Right lobe of liver (tissue), 6 donors: ENCODE measurements around the gene TXNL1. TPM values are rescaled to one million over a fixed set of nuclear protein-coding genes. Genes with fewer than 3 reads are reported as not detected.

Source experiments
- ATAC-seq, 4 donors: fragments of 200-7000 bp; cut with Tn5 transposase; one replicate each; pipeline ENCODE4 v1.9.1; 2020; ENCODE audit warnings: mild to moderate bottlenecking in 4 of 4, moderate library complexity in 4 of 4
- DNase-seq, 3 donors: peaks; one replicate each; pipeline ENCODE4 v3.0.0-alpha.2; 2020
- H3K27ac ChIP-seq, 3 donors: fragments of 200-600 bp; one replicate each; pipeline ENCODE4 v1.8.0; 2022
- H3K27me3 ChIP-seq, 2 donors: fragments of 200-600 bp; one replicate each; pipeline ENCODE4 v1.8.0; 2022
- H3K36me3 ChIP-seq, 4 donors: fragments of 200-600 bp; sonication (generic) in 1 of 4; one replicate each; pipeline versions ENCODE4 v1.5.1 to v1.8.0; 2017 to 2022; ENCODE audit warnings: control low read depth in 1 of 4
- H3K4me1 ChIP-seq, 4 donors: fragments of 200-600 bp; sonication (generic) in 1 of 4; one replicate each; pipeline versions ENCODE4 v1.5.1 to v1.8.0; 2017 to 2022; ENCODE audit warnings: control low read depth in 1 of 4
- H3K4me3 ChIP-seq, 3 donors: fragments of 200-600 bp; one replicate each; pipeline ENCODE4 v1.8.0; 2022
- H3K9me3 ChIP-seq, 4 donors: fragments of 200-600 bp; sonication (generic) in 1 of 4; one replicate each; pipeline versions ENCODE4 v1.5.1 to v1.8.0; 2017 to 2022; ENCODE audit warnings: control low read depth in 1 of 4
- POLR2A ChIP-seq: fragments of 450-650 bp; IDR thresholded peaks from one replicate; pipeline ENCODE4 v1.6.1; 2017; ENCODE audit warnings: antibody characterized with exemption, mild to moderate bottlenecking
- WGBS: methylation state at CpG from one replicate; pipeline ENCODE4 v1.1.6; 2018; ENCODE audit warnings: low coverage, low lambda C conversion rate; ENCODE audit not compliant: insufficient coverage; ENCODE audit errors: missing lambda C conversion rate; 5-methylcytosine and 5-hydroxymethylcytosine counted together
- intact Hi-C, 2 donors: fragments of 100-400 bp; cut with DNase I; formaldehyde crosslinking; loops; one replicate each; pipeline versions ENCODE4 v1.11.2 to v1.14.1; 2022
- total RNA-seq, 6 experiments: library from RNA; depleted of rRNA in 2 of 6; stranded (reverse); fragments of >200 nt in 2 of 6; fragmentation: NEBNext Ultra II Directional in 3 of 6; extraction: Animal tissue kit (Norgen Biotek cat#: 25700) in 3 of 6; gene quantifications; one replicate each; pipeline versions ENCODE4 v1.1.0 to v1.2.4, GENCODE V29; 2016 to 2023
- TF ChIP-seq, protein P1 (sequence below), 4 donors: fragments of 200-600 bp in 3 of 4; fragments of 450-650 bp in 1 of 4; IDR thresholded peaks; one replicate each; pipeline versions ENCODE4 v1.5.1 to v1.8.0; 2016 to 2022; ENCODE audit warnings: antibody characterized with exemption in 4 of 4, mild to moderate bottlenecking in 2 of 4
- donor health status: DM: no; HTN: yes; CAD: no.
- donor health status: DM: no; HTN: no; CAD: no.
- donor health status: DM: no; HTN: no; CAD: no.
- donor health status: DM: no; HTN: yes; CAD: no.
- donor health status: DM: no; HTN: yes; CAD: no.

The TXNL1 gene
- total RNA-seq, 6 experiments from 2014 or later = 30.1 to 58.0 (median 42.8) TPM

DNA sequence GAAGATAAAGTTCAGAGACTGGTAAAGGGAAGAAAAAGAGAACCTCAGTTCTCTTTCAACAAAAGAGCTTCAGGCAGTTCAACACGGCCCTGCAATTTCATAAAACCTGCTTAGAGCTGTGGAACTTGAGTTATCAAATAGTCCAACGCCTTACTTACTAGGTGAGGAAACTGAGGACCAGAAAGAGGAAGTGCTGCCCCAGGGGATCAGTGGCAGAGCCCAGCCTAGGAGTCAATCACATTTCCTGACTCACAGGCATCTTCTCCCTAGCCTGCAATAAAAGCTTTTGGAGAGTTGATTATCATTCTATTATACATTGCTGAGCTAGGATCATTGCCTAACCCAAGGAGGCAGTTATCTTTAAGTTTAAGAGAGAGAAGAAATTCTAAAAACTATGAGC is 77.4 kb downstream of the TXNL1 start:
- Histone ChIP-seq H3K36me3 (no peaks in the 10 kb centered on the region), H3K27me3 (no peaks in the 10 kb centered on the region), H3K9me3 (no peaks in the 10 kb centered on the region), H3K4me3 (no peak overlapping the region), H3K4me1 (peaks cover 0 to 20% (median 9%) of the 10 kb centered on the region in 4 donors), H3K27ac (no peak overlapping the region)
- intact Hi-C loops = no loop called here
- WGBS = 94% methylated on average over 2 of the region's 2 CpGs
- ATAC-seq = no peak
- TF ChIP-seq, protein P1, sequence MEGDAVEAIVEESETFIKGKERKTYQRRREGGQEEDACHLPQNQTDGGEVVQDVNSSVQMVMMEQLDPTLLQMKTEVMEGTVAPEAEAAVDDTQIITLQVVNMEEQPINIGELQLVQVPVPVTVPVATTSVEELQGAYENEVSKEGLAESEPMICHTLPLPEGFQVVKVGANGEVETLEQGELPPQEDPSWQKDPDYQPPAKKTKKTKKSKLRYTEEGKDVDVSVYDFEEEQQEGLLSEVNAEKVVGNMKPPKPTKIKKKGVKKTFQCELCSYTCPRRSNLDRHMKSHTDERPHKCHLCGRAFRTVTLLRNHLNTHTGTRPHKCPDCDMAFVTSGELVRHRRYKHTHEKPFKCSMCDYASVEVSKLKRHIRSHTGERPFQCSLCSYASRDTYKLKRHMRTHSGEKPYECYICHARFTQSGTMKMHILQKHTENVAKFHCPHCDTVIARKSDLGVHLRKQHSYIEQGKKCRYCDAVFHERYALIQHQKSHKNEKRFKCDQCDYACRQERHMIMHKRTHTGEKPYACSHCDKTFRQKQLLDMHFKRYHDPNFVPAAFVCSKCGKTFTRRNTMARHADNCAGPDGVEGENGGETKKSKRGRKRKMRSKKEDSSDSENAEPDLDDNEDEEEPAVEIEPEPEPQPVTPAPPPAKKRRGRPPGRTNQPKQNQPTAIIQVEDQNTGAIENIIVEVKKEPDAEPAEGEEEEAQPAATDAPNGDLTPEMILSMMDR (IDR thresholded peaks at IDR 0.05) = no peak
- TF ChIP-seq POLR2A = no peak
- DNase-seq = no peak

DNA sequence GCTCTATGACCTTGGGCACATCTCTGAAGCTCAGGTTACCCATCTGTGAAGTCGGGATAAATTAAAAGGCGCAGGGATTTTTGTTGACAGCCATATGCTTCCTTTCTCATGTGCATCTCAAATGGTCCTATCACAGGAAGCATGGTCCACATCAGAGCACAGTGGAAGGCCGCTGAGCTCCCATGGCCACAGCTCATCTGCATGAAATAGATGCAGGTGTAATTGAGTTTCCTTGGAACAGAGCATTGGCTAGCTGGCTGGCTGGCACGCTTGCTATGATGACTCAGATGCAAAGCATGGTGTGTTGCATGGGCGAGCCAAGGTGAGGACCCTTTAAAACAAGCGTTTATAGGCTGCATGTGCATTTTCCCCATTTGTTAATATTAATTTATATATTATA is 79.3 kb downstream of the TXNL1 start:
- no peak overlapping the region for H3K4me3 ChIP-seq
- 92% methylated on average over 4 of the region's 6 CpGs for WGBS
- H3K4me1 ChIP-seq = peaks cover 0 to 5% (median 2%) of the 10 kb centered on the region in 4 donors
- no peaks in the 10 kb centered on the region for H3K36me3 ChIP-seq
- H3K27me3 ChIP-seq = no peaks in the 10 kb centered on the region
- no peaks in the 10 kb centered on the region for H3K9me3 ChIP-seq
- TF ChIP-seq, protein P1 (IDR thresholded peaks at IDR 0.05) = no peak
- TF ChIP-seq POLR2A = no peak
- no peak overlapping the region for H3K27ac ChIP-seq
- intact Hi-C loops = no loop called here
- no peak for ATAC-seq
- no peak for DNase-seq

DNA sequence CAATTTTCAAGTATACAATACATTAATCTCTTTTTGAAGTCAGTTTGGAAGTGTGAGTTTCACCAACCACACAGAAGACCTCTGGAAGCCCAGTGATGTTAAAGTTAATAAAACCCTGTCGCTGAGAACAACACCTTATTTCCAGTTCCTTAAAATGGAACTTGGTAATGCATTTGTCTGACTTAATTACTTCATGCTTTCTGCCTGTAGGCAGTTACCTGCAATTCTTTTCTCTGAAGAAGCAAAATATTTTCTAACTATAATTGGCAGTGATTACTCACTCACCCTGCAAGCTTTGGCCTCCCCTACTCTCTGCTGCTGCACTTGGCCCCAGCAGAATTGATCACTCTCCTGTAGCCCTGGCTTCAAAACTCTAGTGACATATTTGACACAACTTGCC is 81.5 kb downstream of the TXNL1 start:
- ATAC-seq (no peak), DNase-seq (no peak)

DNA sequence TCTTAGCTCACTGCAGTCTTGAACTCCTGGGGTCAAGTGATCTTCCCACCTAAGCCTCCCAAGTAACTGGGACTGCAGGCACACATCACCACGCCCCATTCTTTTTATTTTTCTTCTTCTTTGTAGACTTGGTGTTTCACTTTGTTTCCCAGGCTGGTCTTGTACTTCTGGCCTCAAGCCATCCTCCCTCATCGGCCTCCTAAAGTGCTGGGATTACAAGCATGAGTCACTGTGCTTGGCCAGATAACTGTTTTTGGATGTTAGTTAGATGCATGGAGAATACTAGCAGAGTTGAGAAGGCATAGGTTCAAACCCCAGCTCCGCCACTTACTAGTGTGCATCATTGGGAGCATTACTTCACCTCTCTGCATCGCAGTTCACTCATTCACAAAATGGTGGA is 88.3 kb downstream of the TXNL1 start:
- TF ChIP-seq, protein P1 (IDR thresholded peaks at IDR 0.05) = no peak
- TF ChIP-seq POLR2A = no peak
- intact Hi-C loops = no loop called here
- DNase-seq (no peak), ATAC-seq (no peak)
- Histone ChIP-seq H3K4me1 (no peaks in the 10 kb centered on the region), H3K36me3 (no peaks in the 10 kb centered on the region), H3K27me3 (no peaks in the 10 kb centered on the region), H3K4me3 (no peak overlapping the region), H3K27ac (no peak overlapping the region), H3K9me3 (no peaks in the 10 kb centered on the region)
- WGBS = 86% methylated on average over 4 of the region's 4 CpGs

More for the DNA sequence above, 81.5 kb downstream of the TXNL1 start:
- no peaks in the 10 kb centered on the region for H3K27me3 ChIP-seq
- WGBS = 83% methylated on average over 1 of the region's 1 CpG
- no peak overlapping the region for H3K27ac ChIP-seq
- H3K4me1 ChIP-seq = no peaks in the 10 kb centered on the region
- no peak overlapping the region for H3K4me3 ChIP-seq
- no peaks in the 10 kb centered on the region for H3K36me3 ChIP-seq
- TF ChIP-seq, protein P1 (IDR thresholded peaks at IDR 0.05) = no peak
- TF ChIP-seq POLR2A = no peak
- H3K9me3 ChIP-seq = no peaks in the 10 kb centered on the region
- intact Hi-C loops = no loop called here

Other genes starting within 250 kb of the TXNL1 start
- gene WDR7, start 12.8 kb upstream of the TXNL1 start, total RNA-seq = 10 to 100 TPM; 10.4 to 18.8 (median 15.3) TPM